ENCODE results near the gene SNRNP35.
A peak's percentile ranks its signal among the peaks of the same experiment; 100 is the strongest.
"Not testable (repeated sequence)": the region's sequence is repeated elsewhere in the genome, so short reads cannot be mapped to it uniquely, and the experiment has no call there.

The SNRNP35 gene, protein sequence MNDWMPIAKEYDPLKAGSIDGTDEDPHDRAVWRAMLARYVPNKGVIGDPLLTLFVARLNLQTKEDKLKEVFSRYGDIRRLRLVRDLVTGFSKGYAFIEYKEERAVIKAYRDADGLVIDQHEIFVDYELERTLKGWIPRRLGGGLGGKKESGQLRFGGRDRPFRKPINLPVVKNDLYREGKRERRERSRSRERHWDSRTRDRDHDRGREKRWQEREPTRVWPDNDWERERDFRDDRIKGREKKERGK

DNA sequence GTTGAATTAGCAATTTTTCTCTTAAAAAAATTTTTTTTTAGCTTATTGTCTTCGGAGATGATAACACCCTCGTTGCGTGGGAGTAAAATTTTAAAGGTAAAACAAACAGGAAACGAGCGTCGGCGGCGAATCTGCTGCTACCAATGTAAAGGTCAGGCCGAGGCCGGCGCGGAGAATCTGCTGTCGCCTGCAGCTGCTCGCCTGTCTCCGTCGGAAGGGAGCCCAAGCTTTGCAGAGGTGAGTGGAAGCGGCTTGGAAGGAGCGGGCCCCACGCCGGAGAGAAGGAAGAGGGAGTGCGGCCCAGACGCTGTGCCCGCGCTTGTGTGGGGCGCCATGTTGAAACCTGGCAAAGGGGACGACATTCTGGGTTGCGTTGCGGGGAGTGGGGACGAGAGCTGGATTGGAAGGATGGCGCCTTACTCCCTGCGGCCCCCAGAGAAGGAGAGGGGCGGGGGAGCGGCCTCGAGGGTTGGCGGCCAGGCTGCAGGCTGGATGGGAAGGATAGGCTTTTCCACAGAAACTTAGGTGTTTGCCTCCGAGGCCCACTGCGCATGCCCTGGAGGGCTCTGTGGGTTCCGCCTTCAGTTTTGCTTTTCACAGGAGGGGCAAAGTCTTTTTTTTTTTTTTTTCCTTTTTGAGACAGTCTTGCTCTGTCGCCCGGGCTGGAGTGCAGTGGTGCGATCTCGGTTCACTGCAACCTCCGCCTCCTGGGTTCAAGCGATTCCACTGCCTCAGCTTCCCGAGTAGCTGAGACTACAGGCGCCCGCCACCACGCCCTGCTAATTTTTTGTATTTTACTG is at the start of gene SNRNP35:
Gene SNRNP35, plus strand, starts transcription at position 160 of the 800 bp plus-strand sequence. CDS start 7,402 bp downstream, outside the sequence.
- H3K4me3 ChIP-seq (ENCODE audit: low read depth, low read length): peak within 1 kb of the TSS; percentile 73
- DNase-seq (ENCODE audit: low read depth): peak; percentile 99
- TF ChIP-seq MYC (IDR thresholded peaks at IDR 0.05; ENCODE audit: low read depth, low read length) (peak; percentile 75), MAX (IDR thresholded peaks at IDR 0.05; ENCODE audit: low read depth, low read length) (peak; percentile 79; the same call in 1 of the 2 replicates), POLR2A (IDR thresholded peaks at IDR 0.05; ENCODE audit: extremely low read depth, insufficient read length) (peak; percentile 59)
- TF ChIP-seq, protein P1, sequence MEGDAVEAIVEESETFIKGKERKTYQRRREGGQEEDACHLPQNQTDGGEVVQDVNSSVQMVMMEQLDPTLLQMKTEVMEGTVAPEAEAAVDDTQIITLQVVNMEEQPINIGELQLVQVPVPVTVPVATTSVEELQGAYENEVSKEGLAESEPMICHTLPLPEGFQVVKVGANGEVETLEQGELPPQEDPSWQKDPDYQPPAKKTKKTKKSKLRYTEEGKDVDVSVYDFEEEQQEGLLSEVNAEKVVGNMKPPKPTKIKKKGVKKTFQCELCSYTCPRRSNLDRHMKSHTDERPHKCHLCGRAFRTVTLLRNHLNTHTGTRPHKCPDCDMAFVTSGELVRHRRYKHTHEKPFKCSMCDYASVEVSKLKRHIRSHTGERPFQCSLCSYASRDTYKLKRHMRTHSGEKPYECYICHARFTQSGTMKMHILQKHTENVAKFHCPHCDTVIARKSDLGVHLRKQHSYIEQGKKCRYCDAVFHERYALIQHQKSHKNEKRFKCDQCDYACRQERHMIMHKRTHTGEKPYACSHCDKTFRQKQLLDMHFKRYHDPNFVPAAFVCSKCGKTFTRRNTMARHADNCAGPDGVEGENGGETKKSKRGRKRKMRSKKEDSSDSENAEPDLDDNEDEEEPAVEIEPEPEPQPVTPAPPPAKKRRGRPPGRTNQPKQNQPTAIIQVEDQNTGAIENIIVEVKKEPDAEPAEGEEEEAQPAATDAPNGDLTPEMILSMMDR (IDR thresholded peaks at IDR 0.05; ENCODE audit: low read depth, low read length): no peak

- DNase-seq (ENCODE audit: low read depth); H3K4me3 ChIP-seq (ENCODE audit: low read depth, low read length): not testable (repeated sequence)
These were observed 49.3 kb upstream of the SNRNP35 start for GRCh38 chr12:123408619-123409018.

DNA sequence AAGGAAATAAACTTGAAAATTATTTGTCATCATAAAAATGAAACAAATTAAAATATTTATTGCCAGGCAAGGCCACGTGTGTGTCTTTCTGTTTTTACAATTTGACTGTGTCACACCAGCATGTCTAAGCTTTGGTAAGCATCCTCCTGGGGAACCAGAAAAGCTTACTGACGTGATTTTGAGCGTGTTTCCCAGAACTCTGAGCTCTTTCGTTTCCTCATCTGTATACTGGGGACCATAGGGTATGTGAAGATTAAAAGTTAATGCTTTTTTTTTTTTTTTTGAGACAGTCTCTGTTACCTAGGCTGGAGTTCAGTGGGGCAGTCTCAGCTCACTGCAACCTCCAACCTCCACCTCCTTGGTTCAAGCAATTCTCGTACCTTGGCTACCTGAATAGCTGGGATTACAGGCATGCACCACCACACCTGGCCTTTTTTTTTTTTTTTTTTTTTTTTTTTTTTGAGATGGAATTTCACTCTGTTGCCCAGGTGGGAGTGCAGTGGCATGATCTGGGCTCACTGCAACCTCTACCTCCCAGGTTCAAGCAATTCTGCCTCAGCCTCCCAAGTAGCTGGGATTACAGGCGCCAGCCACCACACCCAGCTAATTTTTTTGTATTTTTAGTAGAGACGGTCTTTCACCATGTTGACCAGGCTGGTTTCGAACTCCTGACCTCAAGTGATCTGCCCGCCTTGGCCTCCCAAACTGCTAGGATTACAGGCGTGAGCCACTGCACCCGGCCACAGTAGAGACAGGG is 48.5 kb upstream of the SNRNP35 start:
- not testable (repeated sequence) for H3K4me3 ChIP-seq (ENCODE audit: low read depth, low read length); DNase-seq (ENCODE audit: low read depth)

GRCh38 chr12:123410041-123410412 is 47.9 kb upstream of the SNRNP35 start:
- no peak overlapping the region for H3K4me3 ChIP-seq (ENCODE audit: low read depth, low read length)
- no peak for DNase-seq (ENCODE audit: low read depth)
- TF ChIP-seq MYC (IDR thresholded peaks at IDR 0.05; ENCODE audit: low read depth, low read length) (no peak), POLR2A (IDR thresholded peaks at IDR 0.05; ENCODE audit: extremely low read depth, insufficient read length) (no peak), MAX (IDR thresholded peaks at IDR 0.05; ENCODE audit: low read depth, low read length) (no peak)
- TF ChIP-seq, protein P1 (IDR thresholded peaks at IDR 0.05; ENCODE audit: low read depth, low read length): no peak

- TF ChIP-seq POLR2A (IDR thresholded peaks at IDR 0.05; ENCODE audit: extremely low read depth, insufficient read length) (no peak), MYC (IDR thresholded peaks at IDR 0.05; ENCODE audit: low read depth, low read length) (no peak)
- TF ChIP-seq, protein P1 (IDR thresholded peaks at IDR 0.05; ENCODE audit: low read depth, low read length): peak; percentile 3
- DNase-seq (ENCODE audit: low read depth): no peak
- H3K4me3 ChIP-seq (ENCODE audit: low read depth, low read length): no peak overlapping the region
These were observed 36.6 kb upstream of the SNRNP35 start for GRCh38 chr12:123421314-123421713.

- H3K4me3 ChIP-seq (ENCODE audit: low read depth, low read length): no peak overlapping the region
- TF ChIP-seq MYC (IDR thresholded peaks at IDR 0.05; ENCODE audit: low read depth, low read length) (no peak), POLR2A (IDR thresholded peaks at IDR 0.05; ENCODE audit: extremely low read depth, insufficient read length) (no peak), MAX (IDR thresholded peaks at IDR 0.05; ENCODE audit: low read depth, low read length) (no peak)
- TF ChIP-seq, protein P1 (IDR thresholded peaks at IDR 0.05; ENCODE audit: low read depth, low read length): no peak
- DNase-seq (ENCODE audit: low read depth): no peak
These were observed 30.7 kb upstream of the SNRNP35 start for GRCh38 chr12:123427036-123427769.
